Neural cell (in vitro differentiated cells): ENCODE results near the gene SLC4A9. TPM values are rescaled to one million over a fixed set of nuclear protein-coding genes. Genes with fewer than 3 reads are reported as not detected.

Experiments used
- H2AFZ ChIP-seq: fragments of 200-600, 300-800 bp; sonication (generic), shearing (Covaris generic); 2 replicates; pipeline ENCODE4 v1.6.0; 2014; ENCODE audit warnings: low read depth, mild to moderate bottlenecking, antibody characterized with exemption, low read length, moderate library complexity
- H3F3A ChIP-seq: fragments of 200-600 bp; shearing (Covaris generic); 2 replicates; pipeline ENCODE4 v1.6.1; 2016; ENCODE audit warnings: mild to moderate bottlenecking, moderate library complexity, mixed read lengths, antibody characterized with exemption, low read length; ENCODE audit not compliant: insufficient read depth, poor library complexity, severe bottlenecking
- H3K27ac ChIP-seq: fragments of 200-600, 300-800 bp; sonication (generic), shearing (Covaris generic); 2 replicates; pipeline ENCODE4 v1.5.1; 2014; ENCODE audit warnings: mild to moderate bottlenecking, low read length, moderate library complexity
- H3K27me3 ChIP-seq: fragments of 300-800, 200-600 bp; sonication (generic), shearing (Covaris generic); 2 replicates; pipeline ENCODE4 v1.6.0; 2014; ENCODE audit warnings: mild to moderate bottlenecking, low read depth, low read length, moderate library complexity; ENCODE audit not compliant: insufficient read depth
- H3K36me3 ChIP-seq: fragments of 300-800, 200-600 bp; sonication (generic), shearing (Covaris generic); 2 replicates; pipeline ENCODE4 v1.5.1; 2014; ENCODE audit warnings: mild to moderate bottlenecking, antibody characterized with exemption, low read length, moderate library complexity; ENCODE audit not compliant: insufficient read depth
- H3K4me2 ChIP-seq: fragments of 300-800, 200-600 bp; sonication (generic), shearing (Covaris generic); 2 replicates; pipeline ENCODE4 v1.6.0; 2014; ENCODE audit warnings: mild to moderate bottlenecking, low read length
- H3K4me3 ChIP-seq: fragments of 300-800, 200-600 bp; sonication (generic), shearing (Covaris generic); 2 replicates; pipeline ENCODE4 v1.5.1; 2014; ENCODE audit warnings: mild to moderate bottlenecking, low read length, moderate library complexity
- H3K79me2 ChIP-seq: fragments of 200-600 bp; shearing (Covaris generic); replicated peaks from 2 replicates; pipeline ENCODE4 v1.6.0; 2014; ENCODE audit warnings: mild to moderate bottlenecking, low read length, moderate library complexity; ENCODE audit not compliant: insufficient read depth
- H3K9ac ChIP-seq: fragments of 300-800, 200-600 bp; sonication (generic), shearing (Covaris generic); 2 replicates; pipeline ENCODE4 v1.6.1; 2016; ENCODE audit warnings: mild to moderate bottlenecking, low read length, mixed read lengths
- H3K9me2 ChIP-seq: fragments of 200-600 bp; shearing (Covaris generic); 2 replicates; pipeline ENCODE4 v1.6.1; 2016; ENCODE audit warnings: mild to moderate bottlenecking, low read length, mixed read lengths; ENCODE audit not compliant: insufficient read depth
- H3K9me3 ChIP-seq: fragments of 200-600, 300-800 bp; sonication (generic), shearing (Covaris generic); 2 replicates; pipeline ENCODE4 v1.6.1; 2016; ENCODE audit warnings: mild to moderate bottlenecking, mixed run types, low read length, moderate library complexity, mixed read lengths
- H4K20me1 ChIP-seq: fragments of 200-600 bp; shearing (Covaris generic); 2 replicates; pipeline ENCODE4 v1.6.1; 2016; ENCODE audit warnings: mild to moderate bottlenecking, mixed run types; ENCODE audit not compliant: insufficient read depth
- CTCF ChIP-seq: fragments of 450-650 bp; IDR thresholded peaks from 2 replicates; pipeline ENCODE4 v1.5.1; 2014; ENCODE audit warnings: antibody characterized with exemption, mild to moderate bottlenecking, moderate library complexity; ENCODE audit not compliant: poor library complexity, severe bottlenecking
- EP300 ChIP-seq: fragments of 450-650 bp; conservative IDR thresholded peaks from 2 replicates; pipeline ENCODE4 v1.6.1; 2014; ENCODE audit warnings: antibody characterized with exemption, mild to moderate bottlenecking, moderate library complexity; ENCODE audit not compliant: poor library complexity, severe bottlenecking
- EZH2 ChIP-seq: fragments of 200-600, 300-800 bp; shearing (Covaris generic), sonication (generic); IDR thresholded peaks from 2 replicates; pipeline ENCODE4 v1.6.1; 2014; ENCODE audit warnings: antibody characterized with exemption, low read length, borderline replicate concordance, mild to moderate bottlenecking; ENCODE audit not compliant: insufficient read depth, poor library complexity, severe bottlenecking
- MXI1 ChIP-seq: fragments of 450-650 bp; conservative IDR thresholded peaks from 2 replicates; pipeline ENCODE4 v1.6.1; 2014; ENCODE audit warnings: antibody characterized with exemption, mild to moderate bottlenecking; ENCODE audit not compliant: poor library complexity, severe bottlenecking
- POLR2AphosphoS5 ChIP-seq: IDR thresholded peaks from 2 replicates; pipeline ENCODE4 v1.6.1; 2012
- RAD21 ChIP-seq: fragments of 450-650 bp; conservative IDR thresholded peaks from 2 replicates; pipeline ENCODE4 v1.6.1; 2014; ENCODE audit warnings: antibody characterized with exemption, mild to moderate bottlenecking, moderate library complexity
- REST ChIP-seq: IDR thresholded peaks from 2 replicates; pipeline ENCODE4 v1.6.1; 2012; ENCODE audit warnings: borderline replicate concordance
- SMC3 ChIP-seq: fragments of 450-650 bp; conservative IDR thresholded peaks from 2 replicates; pipeline ENCODE4 v1.6.1; 2014; ENCODE audit warnings: antibody characterized with exemption, mild to moderate bottlenecking, moderate library complexity; ENCODE audit not compliant: poor library complexity
- TAF1 ChIP-seq: IDR thresholded peaks from 2 replicates; pipeline ENCODE4 v1.6.1; 2012; ENCODE audit warnings: low read depth
- polyA plus RNA-seq: library from polyadenylated mRNA; depleted of rRNA; stranded (reverse); fragments of >200 nt; gene quantifications from 2 replicates; pipeline ENCODE4 v1.2.3, GENCODE V29; 2014

Gene SLC4A9
- polyA plus RNA-seq, 1 donor from 2014 or later: not detected

- no peak for TF ChIP-seq MXI1
- TF ChIP-seq TAF1: no peak
- no peak for TF ChIP-seq CTCF
- TF ChIP-seq EZH2: no peak
- TF ChIP-seq REST: no peak
- Histone ChIP-seq H4K20me1 (no peaks in the 10 kb centered on the region), H3K27me3 (no peaks in the 10 kb centered on the region), H3K9me2 (no peaks in the 10 kb centered on the region), H3K9ac (no peak overlapping the region), H3K79me2 (no peaks in the 10 kb centered on the region), H2AFZ (no peak overlapping the region), H3K9me3 (no peaks in the 10 kb centered on the region), H3K4me3 (no peak overlapping the region), H3K4me2 (no peak overlapping the region), H3K36me3 (no peaks in the 10 kb centered on the region), H3F3A (no peaks in the 10 kb centered on the region), H3K27ac (no peak overlapping the region)
Measured at GRCh38 chr5:140361901-140362300, 1.9 kb downstream of the SLC4A9 start.

GRCh38 chr5:140362311-140362710 lies 2.3 kb downstream of the SLC4A9 start:
- Histone ChIP-seq H3F3A (no peaks in the 10 kb centered on the region), H3K36me3 (no peaks in the 10 kb centered on the region), H3K9ac (no peak overlapping the region), H3K4me2 (no peak overlapping the region), H4K20me1 (no peaks in the 10 kb centered on the region), H3K4me3 (no peak overlapping the region), H3K9me2 (no peaks in the 10 kb centered on the region), H2AFZ (no peak overlapping the region), H3K79me2 (no peaks in the 10 kb centered on the region), H3K27ac (no peak overlapping the region), H3K9me3 (no peaks in the 10 kb centered on the region), H3K27me3 (no peaks in the 10 kb centered on the region)
- TF ChIP-seq MXI1 (no peak), POLR2AphosphoS5 (no peak), EZH2 (no peak), EP300 (no peak), TAF1 (no peak), SMC3 (no peak), REST (no peak), CTCF (no peak), RAD21 (no peak)
